ENCODE results near the gene NAV2.

Gene NAV2

GRCh38 chr11:19866521-19866920 is 153.9 kb downstream of the NAV2 start:
- H3K4me1 ChIP-seq: peaks cover 0 to 92% (median 52%) of the 10 kb centered on the region in 4 donors
- intact Hi-C loops (cut with DNase I; ENCODE audit: low total_unique reads): no loop called here
- H3K9me3 ChIP-seq: no peaks in the 10 kb centered on the region
- DNase-seq: no peak
- no peak overlapping the region for H3K27ac ChIP-seq
- no peaks in the 10 kb centered on the region for H3K27me3 ChIP-seq
- no peak overlapping the region for H3K4me3 ChIP-seq
- peaks cover 11 to 31% (median 20%) of the 10 kb centered on the region in 3 donors for H3K36me3 ChIP-seq
- TF ChIP-seq CTCF (IDR thresholded peaks at IDR 0.05): no peak

- intact Hi-C loops (cut with DNase I; ENCODE audit: low total_unique reads): no loop called here
- no peak overlapping the region for H3K4me3 ChIP-seq
- DNase-seq: no peak
- H3K36me3 ChIP-seq: peaks cover 11 to 36% (median 23%) of the 10 kb centered on the region in 3 donors
- no peak for TF ChIP-seq CTCF (IDR thresholded peaks at IDR 0.05)
- no peaks in the 10 kb centered on the region for H3K27me3 ChIP-seq
- H3K9me3 ChIP-seq: no peaks in the 10 kb centered on the region
- H3K4me1 ChIP-seq: peaks cover 0 to 87% (median 52%) of the 10 kb centered on the region in 4 donors
- no peak overlapping the region for H3K27ac ChIP-seq
Measured at GRCh38 chr11:19867064-19867463, 154.4 kb downstream of the NAV2 start.

GRCh38 chr11:19868281-19868821 is 155.7 kb downstream of the NAV2 start:
- TF ChIP-seq CTCF (IDR thresholded peaks at IDR 0.05): no peak
- Histone ChIP-seq H3K4me3 (no peak overlapping the region), H3K27ac (peak overlapping the region in 1 of 2 donors; percentile 10), H3K4me1 (peaks cover 0 to 87% (median 55%) of the 10 kb centered on the region in 4 donors), H3K9me3 (no peaks in the 10 kb centered on the region), H3K27me3 (no peaks in the 10 kb centered on the region), H3K36me3 (peaks cover 11 to 37% (median 29%) of the 10 kb centered on the region in 3 donors)
- intact Hi-C loops (cut with DNase I; ENCODE audit: low total_unique reads): no loop called here
- peak in 1 of 2 donors; percentile 40 for DNase-seq

- Histone ChIP-seq H3K36me3 (peaks cover 11 to 38% (median 29%) of the 10 kb centered on the region in 3 donors), H3K4me3 (no peak overlapping the region), H3K4me1 (peaks cover 0 to 87% (median 54%) of the 10 kb centered on the region in 4 donors), H3K9me3 (no peaks in the 10 kb centered on the region), H3K27ac (peak overlapping the region in 1 of 2 donors; percentile 10), H3K27me3 (no peaks in the 10 kb centered on the region)
- intact Hi-C loops (cut with DNase I; ENCODE audit: low total_unique reads): no loop called here
- no peak for DNase-seq
- no peak for TF ChIP-seq CTCF (IDR thresholded peaks at IDR 0.05)
Measured at GRCh38 chr11:19868871-19869270, 156.2 kb downstream of the NAV2 start.

GRCh38 chr11:19869466-19869865 is 156.8 kb downstream of the NAV2 start:
- intact Hi-C loops (cut with DNase I; ENCODE audit: low total_unique reads): no loop called here
- no peak for DNase-seq
- TF ChIP-seq CTCF (IDR thresholded peaks at IDR 0.05): no peak
- no peak overlapping the region for H3K4me3 ChIP-seq
- no peaks in the 10 kb centered on the region for H3K9me3 ChIP-seq
- H3K4me1 ChIP-seq: peaks cover 0 to 86% (median 51%) of the 10 kb centered on the region in 4 donors
- peaks cover 11 to 41% (median 29%) of the 10 kb centered on the region in 3 donors for H3K36me3 ChIP-seq
- no peaks in the 10 kb centered on the region for H3K27me3 ChIP-seq
- no peak overlapping the region for H3K27ac ChIP-seq
